Colonic mucosa (tissue), 4 donors: ENCODE data around the gene NT5DC1. TPM values are rescaled to one million over a fixed set of nuclear protein-coding genes. Genes with fewer than 3 reads are reported as not detected.

ENCODE experiments used
- DNase-seq: peaks from one replicate; pipeline ENCODE4 v3.0.0-alpha.2; 2020
- H3K27ac ChIP-seq: fragments of 200-600 bp; one replicate; pipeline ENCODE4 v1.8.0; 2021
- H3K27me3 ChIP-seq: fragments of 200-600 bp; one replicate; pipeline ENCODE4 v1.8.0; 2021
- H3K36me3 ChIP-seq: fragments of 200-600 bp; one replicate; pipeline ENCODE4 v1.8.0; 2021
- H3K4me1 ChIP-seq: fragments of 200-600 bp; one replicate; pipeline ENCODE4 v1.8.0; 2021; ENCODE audit warnings: mild to moderate bottlenecking
- H3K4me3 ChIP-seq: fragments of 200-600 bp; one replicate; pipeline ENCODE4 v1.8.0; 2021
- H3K9ac ChIP-seq, 2 donors: one replicate each; pipeline ENCODE4 v1.7.0; 2013; ENCODE audit warnings: control low read depth in 2 of 2, low read depth in 2 of 2, low read length in 2 of 2
- H3K9me3 ChIP-seq: fragments of 200-600 bp; one replicate; pipeline ENCODE4 v1.8.0; 2021
- intact Hi-C: fragments of 100-400 bp; cut with DNase I; formaldehyde crosslinking; loops from one replicate; pipeline ENCODE4 v1.14.1; 2022
- total RNA-seq, 2 donors: library from RNA; stranded (reverse); fragmentation: NEBNext Ultra II Directional in 1 of 2; extraction: Animal tissue kit (Norgen Biotek cat#: 25700) in 1 of 2; gene quantifications; one replicate each; pipeline ENCODE4 v1.2.1, GENCODE V29; 2021
- TF ChIP-seq, protein P1 (sequence below): fragments of 200-600 bp; IDR thresholded peaks from one replicate; pipeline ENCODE4 v1.8.0; 2022; ENCODE audit warnings: antibody characterized with exemption, mild to moderate bottlenecking
- donor health status: healthy.
- donor health status: DM: no; HTN: no; CAD: no.
- donor health status: DM: no; HTN: no; CAD: no.

The NT5DC1 gene
- total RNA-seq, 2 donors from 2014 or later: 49.8 to 50.1 TPM

DNA sequence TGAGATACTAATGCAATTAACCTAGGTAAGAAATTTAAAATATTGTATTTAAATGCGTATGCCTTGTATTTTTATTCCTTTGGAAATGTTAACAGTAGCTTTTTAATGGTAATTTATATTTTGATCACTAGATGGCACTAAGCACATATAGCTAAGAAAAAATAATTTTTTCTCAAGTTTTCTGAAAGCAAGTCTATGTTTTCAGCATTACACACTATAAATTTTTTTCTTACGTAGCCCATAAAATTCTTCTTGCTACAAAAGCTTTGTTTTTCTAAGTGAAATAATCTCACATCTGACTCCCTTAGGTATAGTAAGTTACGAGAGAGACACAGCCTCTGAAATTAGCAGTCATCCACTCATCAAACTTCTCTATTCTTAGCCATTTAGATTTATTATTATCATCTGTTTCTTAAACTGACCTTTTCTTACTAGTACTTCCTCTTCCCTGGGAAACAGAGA, 117.5 kb downstream of the NT5DC1 start:
- H3K36me3 ChIP-seq: no peaks in the 10 kb centered on the region

DNA sequence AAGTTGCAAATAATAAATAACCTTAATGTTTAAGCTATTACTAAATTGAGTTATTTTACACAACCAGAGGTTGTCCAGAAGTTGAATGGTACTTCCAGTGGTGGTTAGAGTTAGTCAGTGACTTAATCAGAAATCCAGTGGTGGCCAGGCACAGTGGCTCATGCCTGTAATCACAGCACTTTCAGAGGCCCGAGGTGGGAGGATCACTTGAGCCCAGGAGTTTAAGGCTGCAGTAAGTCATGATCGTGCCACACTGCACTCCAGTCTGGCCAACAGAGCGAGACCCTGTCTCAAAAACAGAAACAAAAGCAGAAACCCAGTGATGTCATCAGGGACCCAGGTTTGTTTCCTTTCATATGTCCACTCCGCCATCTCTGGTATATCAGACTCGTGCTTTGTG, 118.2 kb downstream of the NT5DC1 start:
- no peaks in the 10 kb centered on the region for H3K4me1 ChIP-seq
- no peak overlapping the region for H3K4me3 ChIP-seq
- no peak for DNase-seq
- no peak overlapping the region for H3K9ac ChIP-seq
- intact Hi-C loops: no loop called here
- TF ChIP-seq, protein P1, sequence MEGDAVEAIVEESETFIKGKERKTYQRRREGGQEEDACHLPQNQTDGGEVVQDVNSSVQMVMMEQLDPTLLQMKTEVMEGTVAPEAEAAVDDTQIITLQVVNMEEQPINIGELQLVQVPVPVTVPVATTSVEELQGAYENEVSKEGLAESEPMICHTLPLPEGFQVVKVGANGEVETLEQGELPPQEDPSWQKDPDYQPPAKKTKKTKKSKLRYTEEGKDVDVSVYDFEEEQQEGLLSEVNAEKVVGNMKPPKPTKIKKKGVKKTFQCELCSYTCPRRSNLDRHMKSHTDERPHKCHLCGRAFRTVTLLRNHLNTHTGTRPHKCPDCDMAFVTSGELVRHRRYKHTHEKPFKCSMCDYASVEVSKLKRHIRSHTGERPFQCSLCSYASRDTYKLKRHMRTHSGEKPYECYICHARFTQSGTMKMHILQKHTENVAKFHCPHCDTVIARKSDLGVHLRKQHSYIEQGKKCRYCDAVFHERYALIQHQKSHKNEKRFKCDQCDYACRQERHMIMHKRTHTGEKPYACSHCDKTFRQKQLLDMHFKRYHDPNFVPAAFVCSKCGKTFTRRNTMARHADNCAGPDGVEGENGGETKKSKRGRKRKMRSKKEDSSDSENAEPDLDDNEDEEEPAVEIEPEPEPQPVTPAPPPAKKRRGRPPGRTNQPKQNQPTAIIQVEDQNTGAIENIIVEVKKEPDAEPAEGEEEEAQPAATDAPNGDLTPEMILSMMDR: no peak
- H3K27me3 ChIP-seq: no peaks in the 10 kb centered on the region
- no peaks in the 10 kb centered on the region for H3K36me3 ChIP-seq
- H3K9me3 ChIP-seq: no peaks in the 10 kb centered on the region
- no peak overlapping the region for H3K27ac ChIP-seq

More for the DNA sequence above, 117.5 kb downstream of the NT5DC1 start:
- no peaks in the 10 kb centered on the region for H3K9me3 ChIP-seq
- no peak overlapping the region for H3K27ac ChIP-seq
- H3K4me3 ChIP-seq: no peak overlapping the region
- intact Hi-C loops: no loop called here
- no peaks in the 10 kb centered on the region for H3K27me3 ChIP-seq
- TF ChIP-seq, protein P1: peak; percentile 39
- no peaks in the 10 kb centered on the region for H3K4me1 ChIP-seq
- no peak overlapping the region for H3K9ac ChIP-seq
- DNase-seq: no peak

- H3K4me1 ChIP-seq: no peaks in the 10 kb centered on the region
- no peak overlapping the region for H3K9ac ChIP-seq
- no peak for DNase-seq
- TF ChIP-seq, protein P1: no peak
- intact Hi-C loops: no loop called here
- no peaks in the 10 kb centered on the region for H3K9me3 ChIP-seq
- no peak overlapping the region for H3K27ac ChIP-seq
- no peaks in the 10 kb centered on the region for H3K36me3 ChIP-seq
- H3K4me3 ChIP-seq: no peak overlapping the region
- H3K27me3 ChIP-seq: no peaks in the 10 kb centered on the region
These were observed 120.4 kb downstream of the NT5DC1 start for GRCh38 chr6:116221067-116221466.

DNA sequence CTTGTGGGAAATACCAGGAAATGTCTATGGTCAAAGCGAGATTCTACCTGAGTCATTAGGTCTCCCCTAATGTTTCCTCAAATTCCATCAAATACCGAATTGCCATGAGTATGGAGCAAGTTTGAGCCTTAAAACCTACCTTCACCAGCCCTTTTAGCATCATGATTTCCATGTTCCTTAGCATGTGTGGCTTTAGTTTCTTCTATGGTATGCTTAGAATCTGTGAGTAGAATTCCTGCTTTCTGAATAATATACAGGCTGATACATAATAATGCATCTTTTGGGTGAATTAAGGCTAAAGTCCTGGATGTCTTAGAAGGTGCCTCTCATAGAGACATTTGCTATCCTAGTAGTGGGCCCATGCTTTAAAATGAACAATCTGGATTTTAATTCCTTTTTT, 121.3 kb downstream of the NT5DC1 start:
- intact Hi-C loops: no loop called here
- Histone ChIP-seq H3K4me1 (no peaks in the 10 kb centered on the region), H3K4me3 (no peak overlapping the region), H3K9me3 (no peaks in the 10 kb centered on the region), H3K27me3 (no peaks in the 10 kb centered on the region), H3K9ac (no peak overlapping the region), H3K27ac (no peak overlapping the region), H3K36me3 (no peaks in the 10 kb centered on the region)
- TF ChIP-seq, protein P1: no peak
- no peak for DNase-seq

DNA sequence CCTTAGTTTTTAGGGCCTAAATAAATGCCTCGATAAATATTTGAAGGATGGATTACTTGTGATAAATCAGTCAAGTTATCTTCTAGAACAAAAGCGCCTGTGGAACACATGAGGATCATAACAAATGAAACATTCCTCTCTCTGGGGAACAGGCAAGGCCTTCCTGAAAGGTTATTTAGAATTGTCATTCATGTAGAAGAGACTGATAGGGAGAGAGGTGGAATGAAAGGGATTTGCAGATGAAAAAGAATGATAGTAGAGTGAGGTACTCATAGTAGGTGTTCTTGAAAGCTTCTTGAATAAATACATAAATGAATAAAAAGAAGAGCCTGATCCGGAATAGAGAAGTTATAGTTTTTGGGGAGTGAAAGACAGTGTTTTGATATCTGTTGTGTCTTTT, 122.7 kb downstream of the NT5DC1 start:
- no peak overlapping the region for H3K4me3 ChIP-seq
- H3K36me3 ChIP-seq: no peaks in the 10 kb centered on the region
- H3K27me3 ChIP-seq: no peaks in the 10 kb centered on the region
- TF ChIP-seq, protein P1: no peak
- no peak for DNase-seq
- H3K27ac ChIP-seq: no peak overlapping the region
- H3K4me1 ChIP-seq: no peaks in the 10 kb centered on the region
- H3K9me3 ChIP-seq: no peaks in the 10 kb centered on the region
- no peak overlapping the region for H3K9ac ChIP-seq
- intact Hi-C loops: no loop called here
